WTC11 (cell line): ENCODE data around the gene FMOD. TPM values are rescaled to one million over a fixed set of nuclear protein-coding genes. Genes with fewer than 3 reads are reported as not detected.

Experiments used
- ATAC-seq: fragments of 200-7000 bp; cut with Tn5 transposase; 2 replicates; pipeline ENCODE4 v1.10.0; 2021; ENCODE audit warnings: mild to moderate bottlenecking, moderate library complexity
- CTCF ChIA-PET: fragments of 300-600 bp; sonication (Branson Sonifier 250); formaldehyde crosslinking; loops from one replicate; lab custom pipeline; 2021; ENCODE audit warnings: antibody characterized with exemption; lab: Charles Lee
- POLR2A ChIA-PET: fragments of 350-600 bp; sonication (Branson Sonifier 250); formaldehyde crosslinking; loops from one replicate; lab custom pipeline; 2021; ENCODE audit warnings: antibody characterized with exemption; lab: Charles Lee
- DNase-seq: peaks from one replicate; pipeline ENCODE4 v3.0.0; 2021; ENCODE audit warnings: low spot score
- H3K27ac Mint-ChIP-seq: 2 replicates; pipeline ENCODE4 v1.8.0; 2021; ENCODE audit warnings: mixed read lengths
- H3K27me3 Mint-ChIP-seq: 2 replicates; pipeline ENCODE4 v1.8.0; 2021; ENCODE audit warnings: low read depth, mild to moderate bottlenecking, moderate library complexity, mixed read lengths
- H3K36me3 Mint-ChIP-seq: 2 replicates; pipeline ENCODE4 v1.8.0; 2021; ENCODE audit warnings: mixed read lengths
- H3K4me1 Mint-ChIP-seq: 2 replicates; pipeline ENCODE4 v1.8.0; 2022; ENCODE audit warnings: mixed read lengths
- H3K4me3 Mint-ChIP-seq: 2 replicates; pipeline ENCODE4 v1.8.0; 2021; ENCODE audit warnings: mild to moderate bottlenecking, moderate library complexity, mixed read lengths
- H3K9me3 Mint-ChIP-seq: 2 replicates; pipeline ENCODE4 v1.8.0; 2021; ENCODE audit warnings: mixed read lengths
- AFF4 ChIP-seq: sonication (generic); formaldehyde crosslinking; IDR thresholded peaks from 2 replicates; pipeline ENCODE4 v1.8.1; 2023; ENCODE audit warnings: mild to moderate bottlenecking, missing genetic modification reagents, borderline replicate concordance
- AR ChIP-seq: fragments of 250-450 bp; sonication (Bioruptor Pico); IDR thresholded peaks from 2 replicates; pipeline ENCODE4 v1.9.0; 2021; ENCODE audit warnings: mild to moderate bottlenecking
- CREM ChIP-seq: sonication (generic); formaldehyde crosslinking; IDR thresholded peaks from 2 replicates; pipeline ENCODE4 v1.8.1; 2022; ENCODE audit warnings: mild to moderate bottlenecking, missing genetic modification reagents, moderate library complexity
- E2F4 ChIP-seq: sonication (generic); formaldehyde crosslinking; IDR thresholded peaks from 2 replicates; pipeline ENCODE4 v1.8.1; 2022; ENCODE audit warnings: low read depth, mild to moderate bottlenecking, moderate library complexity, missing genetic modification reagents, borderline replicate concordance
- FOXJ3 ChIP-seq: sonication (generic); formaldehyde crosslinking; IDR thresholded peaks from 2 replicates; pipeline ENCODE4 v1.9.0; 2021; ENCODE audit warnings: missing genetic modification reagents, mild to moderate bottlenecking, borderline replicate concordance
- JAZF1 ChIP-seq: fragments of 250-450 bp; sonication (Bioruptor Pico); IDR thresholded peaks from 2 replicates; pipeline ENCODE4 v1.9.0; 2021; ENCODE audit warnings: moderate library complexity, mild to moderate bottlenecking, inconsistent platforms
- NFATC4 ChIP-seq: fragments of 250-450 bp; sonication (Bioruptor Pico); IDR thresholded peaks from 2 replicates; pipeline ENCODE4 v1.9.0; 2021; ENCODE audit warnings: mild to moderate bottlenecking
- TCF7 ChIP-seq: sonication (generic); formaldehyde crosslinking; IDR thresholded peaks from 2 replicates; pipeline ENCODE4 v1.8.0; 2022; ENCODE audit warnings: mild to moderate bottlenecking, low read depth, missing genetic modification reagents, moderate library complexity
- ZNF219 ChIP-seq: sonication (generic); formaldehyde crosslinking; IDR thresholded peaks from 2 replicates; pipeline ENCODE4 v1.8.0; 2023; ENCODE audit warnings: missing genetic modification reagents, mild to moderate bottlenecking, borderline replicate concordance
- ZNF416 ChIP-seq: fragments of 250-450 bp; sonication (Bioruptor Pico); IDR thresholded peaks from 2 replicates; pipeline ENCODE4 v1.9.0; 2021; ENCODE audit warnings: mild to moderate bottlenecking, inconsistent platforms
- ZNF671 ChIP-seq: fragments of 250-450 bp; sonication (Bioruptor Pico); IDR thresholded peaks from 2 replicates; pipeline ENCODE4 v1.8.0; 2021; ENCODE audit warnings: mild to moderate bottlenecking
- total RNA-seq: library from RNA; stranded (reverse); gene quantifications from 3 replicates; pipeline ENCODE4 v1.2.3, GENCODE V29; 2021
- TF ChIP-seq, protein P1 (sequence below): sonication (generic); formaldehyde crosslinking; IDR thresholded peaks from 2 replicates; pipeline ENCODE4 v1.8.1; 2023; ENCODE audit warnings: mild to moderate bottlenecking, missing genetic modification reagents, moderate library complexity
- TF ChIP-seq, protein P2 (sequence below): sonication (generic); formaldehyde crosslinking; IDR thresholded peaks from 2 replicates; pipeline ENCODE4 v1.8.1; 2023; ENCODE audit warnings: mild to moderate bottlenecking, missing genetic modification reagents, moderate library complexity

Gene FMOD
- total RNA-seq, 1 experiment from 2014 or later, result 0.79 TPM

DNA sequence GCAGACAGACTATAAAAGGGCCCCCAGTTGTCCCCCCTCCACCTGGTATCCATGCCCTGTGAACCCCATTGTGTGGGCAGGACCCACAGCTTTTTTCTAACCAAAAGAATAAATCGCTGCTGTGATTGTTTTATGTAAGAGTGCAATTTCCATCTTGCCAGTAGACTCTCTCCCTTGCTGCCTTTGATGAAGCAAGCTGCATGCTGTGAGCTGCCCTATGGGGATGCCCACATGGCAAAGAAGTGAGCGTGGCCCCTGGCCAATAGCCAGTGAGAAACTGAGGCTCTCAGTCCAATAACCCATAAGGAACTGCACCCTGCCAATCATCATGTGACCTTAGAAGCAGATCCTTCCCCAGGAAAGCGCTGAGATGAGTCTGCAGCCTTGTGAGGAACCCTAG, 37.8 kb upstream of the FMOD start:
- no peak for TF ChIP-seq ZNF219
- TF ChIP-seq, protein P1, sequence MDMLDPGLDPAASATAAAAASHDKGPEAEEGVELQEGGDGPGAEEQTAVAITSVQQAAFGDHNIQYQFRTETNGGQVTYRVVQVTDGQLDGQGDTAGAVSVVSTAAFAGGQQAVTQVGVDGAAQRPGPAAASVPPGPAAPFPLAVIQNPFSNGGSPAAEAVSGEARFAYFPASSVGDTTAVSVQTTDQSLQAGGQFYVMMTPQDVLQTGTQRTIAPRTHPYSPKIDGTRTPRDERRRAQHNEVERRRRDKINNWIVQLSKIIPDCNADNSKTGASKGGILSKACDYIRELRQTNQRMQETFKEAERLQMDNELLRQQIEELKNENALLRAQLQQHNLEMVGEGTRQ (CRISPR knock-in tag), result no peak
- no peak for TF ChIP-seq CREM
- TF ChIP-seq JAZF1 (CRISPR knock-in tag), result no peak
- no peak for TF ChIP-seq AFF4 (CRISPR knock-in tag)
- no peak for TF ChIP-seq AR
- TF ChIP-seq TCF7 (CRISPR knock-in tag), result no peak
- TF ChIP-seq, protein P2, sequence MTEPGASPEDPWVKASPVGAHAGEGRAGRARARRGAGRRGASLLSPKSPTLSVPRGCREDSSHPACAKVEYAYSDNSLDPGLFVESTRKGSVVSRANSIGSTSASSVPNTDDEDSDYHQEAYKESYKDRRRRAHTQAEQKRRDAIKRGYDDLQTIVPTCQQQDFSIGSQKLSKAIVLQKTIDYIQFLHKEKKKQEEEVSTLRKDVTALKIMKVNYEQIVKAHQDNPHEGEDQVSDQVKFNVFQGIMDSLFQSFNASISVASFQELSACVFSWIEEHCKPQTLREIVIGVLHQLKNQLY (CRISPR knock-in tag), result no peak
- TF ChIP-seq NFATC4 (CRISPR knock-in tag), result no peak
- TF ChIP-seq ZNF671, result no peak
- no peak for TF ChIP-seq FOXJ3 (CRISPR knock-in tag)
- TF ChIP-seq E2F4 (CRISPR knock-in tag), result no peak
- H3K27me3 Mint-ChIP-seq, result no peaks in the 10 kb centered on the region; the same call in 1 of the 2 replicates
- DNase-seq (no peak), ATAC-seq (no peak)
- CTCF ChIA-PET, result interaction anchor here (1.1 to 1.2 kb wide), 2 partner anchors 46 to 98 kb away, joined by 3 read pairs; no protein-coding TSS in a partner anchor
- POLR2A ChIA-PET, result no interaction called here
- no peak overlapping the region for H3K27ac Mint-ChIP-seq
- no peaks in the 10 kb centered on the region for H3K4me1 Mint-ChIP-seq
- H3K36me3 Mint-ChIP-seq, result no peaks in the 10 kb centered on the region
- peaks cover 8% of the 10 kb centered on the region for H3K9me3 Mint-ChIP-seq
- no peak overlapping the region for H3K4me3 Mint-ChIP-seq

DNA sequence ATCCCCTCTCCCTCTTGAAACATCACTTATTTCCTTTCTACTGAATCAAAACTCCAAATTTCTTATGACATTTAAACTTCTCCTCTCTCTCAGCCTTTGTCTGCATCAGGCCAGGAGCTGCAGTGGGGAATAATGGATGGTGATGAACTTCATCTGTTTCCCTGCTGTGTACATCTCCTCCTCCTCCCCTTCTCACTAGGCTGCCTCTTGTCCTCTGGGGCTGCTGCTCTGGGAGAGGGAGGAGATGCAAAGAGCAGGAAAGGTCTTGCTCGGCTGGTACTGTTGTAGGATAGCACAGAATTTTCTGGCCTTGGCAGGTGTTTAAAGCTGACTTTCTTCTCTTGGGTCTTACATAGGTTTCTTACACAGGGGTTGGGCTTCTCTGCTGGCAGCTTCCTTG, 31.1 kb upstream of the FMOD start:
- Mint-ChIP-seq H3K4me3 (no peak overlapping the region), H3K36me3 (no peaks in the 10 kb centered on the region), H3K27me3 (peaks cover 4% of the 10 kb centered on the region), H3K4me1 (no peaks in the 10 kb centered on the region), H3K27ac (no peak overlapping the region), H3K9me3 (no peaks in the 10 kb centered on the region; the same call in 1 of the 2 replicates)
- ATAC-seq (no peak), DNase-seq (no peak)
- no peak for TF ChIP-seq ZNF416 (CRISPR knock-in tag)
- ChIA-PET POLR2A (no interaction called here), CTCF (no interaction called here)
